ENCODE results near the gene SYT2.
"Not testable (repeated sequence)": the region's sequence is repeated elsewhere in the genome, so short reads cannot be mapped to it uniquely, and the experiment has no call there.

DNA sequence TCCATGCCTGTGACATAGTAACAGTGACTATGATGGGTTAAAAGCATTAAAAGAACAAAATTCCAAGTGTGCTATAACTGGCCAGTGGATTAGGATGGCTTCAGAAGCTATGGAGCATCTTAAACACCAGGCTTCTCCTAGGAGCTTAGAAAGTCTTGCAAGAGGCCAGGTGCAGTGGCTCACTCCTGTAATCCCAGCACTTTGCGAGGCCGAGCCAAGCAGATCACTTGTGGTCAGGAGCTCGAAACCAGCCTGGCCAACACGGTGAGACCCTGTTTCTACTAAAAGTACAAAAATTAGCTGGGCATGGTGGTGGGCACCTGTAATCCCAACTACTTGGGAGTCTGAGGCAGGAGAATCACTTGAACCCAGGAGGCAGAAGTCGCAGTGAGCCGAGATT lies 12.8 kb upstream of the SYT2 start:
- TF ChIP-seq TAF1 (IDR thresholded peaks at IDR 0.05; ENCODE audit: borderline replicate concordance, low read depth, low read length); SMARCA5 (IDR thresholded peaks at IDR 0.05); JUND (IDR thresholded peaks at IDR 0.05; ENCODE audit: low read depth, low read length); RAD21 (IDR thresholded peaks at IDR 0.05; ENCODE audit: insufficient read depth, low read depth, low read length): not testable (repeated sequence)
